HL-60/S4 treated with retinoic acid at 250 ng/mL for 4 days and 3 days (cell line): ENCODE measurements around the gene FITM1.

Experiments
- in situ Hi-C: fragments of 300-500 bp; cut with MboI; formaldehyde crosslinking; loops from 2 replicates; pipeline ENCODE4 v1.7.0; 2022; ENCODE audit warnings: low sequenced_read_pairs

The FITM1 gene

DNA sequence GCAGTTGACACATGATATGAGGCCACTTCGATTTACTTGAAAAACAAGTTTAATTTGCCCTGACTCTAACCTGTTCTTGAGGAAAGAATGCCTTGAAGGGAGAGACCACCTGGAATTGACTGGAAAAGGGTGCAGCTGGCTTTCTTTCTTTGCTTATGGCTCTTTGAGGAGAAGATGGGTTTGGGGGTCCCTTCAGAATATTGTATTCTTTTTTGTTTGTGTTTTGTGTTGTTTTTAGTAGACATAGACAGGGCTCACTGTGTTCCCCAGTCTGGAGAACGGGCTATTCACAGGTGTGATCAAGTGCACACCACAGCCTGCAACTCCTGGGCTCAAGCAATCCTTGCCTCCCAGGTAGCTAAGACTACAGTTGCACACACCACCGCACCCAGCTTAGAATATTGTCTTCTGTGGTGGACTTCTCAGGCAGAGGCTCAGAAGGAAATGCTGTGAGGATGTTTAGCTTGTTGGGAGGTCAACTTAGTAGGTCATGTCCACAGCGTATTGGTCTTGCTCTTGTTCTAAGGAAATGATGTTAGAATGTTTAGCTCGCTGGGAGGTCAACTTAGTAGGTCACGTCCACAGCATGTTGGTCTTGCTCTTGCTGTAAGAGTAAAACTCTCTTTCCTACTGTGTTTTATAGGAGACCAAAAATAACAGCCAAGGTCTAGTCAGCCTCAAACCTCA lies 14.2 kb upstream of the FITM1 start:
- in situ Hi-C loops: no loop called here

DNA sequence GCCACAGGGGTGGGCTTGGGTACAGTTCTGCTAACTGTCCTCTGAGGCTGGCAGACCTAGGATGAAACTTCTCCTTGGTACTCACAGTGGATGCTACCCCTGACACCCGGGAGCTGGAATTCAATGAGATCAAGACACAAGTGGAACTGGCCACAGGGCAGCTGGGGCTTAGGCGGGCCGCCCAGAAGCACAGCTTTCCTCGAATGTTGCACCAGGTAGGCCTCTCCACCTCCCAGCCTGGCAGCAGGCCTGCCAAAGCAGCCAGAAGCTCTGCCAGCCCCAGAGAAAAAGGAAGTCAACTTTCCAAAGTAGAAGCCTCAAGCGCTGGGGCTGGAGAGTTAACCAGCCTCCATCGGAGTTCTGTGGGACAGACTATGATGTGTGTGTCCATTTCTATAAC lies 13.3 kb upstream of the FITM1 start:
- in situ Hi-C loops: no loop called here

DNA sequence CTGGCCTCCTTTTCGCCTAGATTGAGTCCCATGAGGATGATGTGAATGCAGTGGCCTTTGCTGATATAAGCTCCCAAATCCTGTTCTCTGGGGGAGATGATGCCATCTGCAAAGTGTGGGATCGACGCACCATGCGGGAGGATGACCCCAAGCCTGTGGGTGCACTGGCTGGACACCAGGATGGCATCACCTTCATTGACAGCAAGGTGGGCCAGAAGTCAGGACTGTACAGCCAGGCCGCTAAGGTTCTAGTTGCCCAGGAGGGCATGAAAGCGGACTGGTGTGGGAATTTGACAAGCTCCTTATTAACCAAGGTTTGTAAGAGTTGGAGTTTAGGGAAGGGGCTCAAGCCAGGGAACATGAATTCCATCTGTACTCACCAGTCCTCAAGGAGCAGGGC lies 10.8 kb upstream of the FITM1 start:
- in situ Hi-C loops: no loop called here

DNA sequence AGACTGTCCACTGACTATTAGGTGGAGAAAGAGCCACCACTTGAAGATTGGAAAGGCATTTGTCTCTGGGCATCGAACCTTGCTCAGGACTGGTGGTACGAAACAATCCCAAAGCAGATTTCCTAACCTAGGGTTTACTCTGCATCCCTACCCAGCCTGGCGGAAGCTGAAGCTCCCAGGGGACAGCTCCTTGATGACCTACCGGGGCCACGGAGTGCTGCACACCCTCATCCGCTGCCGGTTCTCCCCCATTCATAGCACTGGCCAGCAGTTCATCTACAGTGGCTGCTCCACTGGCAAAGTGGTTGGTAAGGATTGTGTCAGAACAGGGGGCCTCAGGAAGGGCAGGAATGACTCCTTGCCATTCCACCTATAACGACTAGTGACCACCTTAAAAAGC lies 9.2 kb upstream of the FITM1 start:
- in situ Hi-C loops: no loop called here

DNA sequence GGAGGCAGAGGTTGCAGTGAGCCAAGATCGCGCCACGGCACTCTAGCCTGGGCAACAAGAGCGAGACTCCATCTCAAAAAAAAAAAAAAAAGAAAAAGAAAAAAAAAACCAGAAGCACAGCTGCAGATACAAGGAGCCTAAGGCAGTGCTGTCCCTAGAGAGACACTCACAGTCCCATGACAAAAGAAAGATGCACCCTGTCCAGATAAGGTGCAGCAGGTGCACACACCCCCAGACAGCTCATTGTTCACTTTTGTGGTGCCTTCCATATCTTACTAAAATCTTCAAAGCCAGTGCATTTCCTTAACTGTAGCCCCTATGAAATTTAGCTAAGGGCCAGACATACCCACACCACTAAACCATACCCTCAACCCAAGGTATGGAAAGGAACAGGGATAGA lies 8.0 kb upstream of the FITM1 start:
- in situ Hi-C loops: no loop called here

DNA sequence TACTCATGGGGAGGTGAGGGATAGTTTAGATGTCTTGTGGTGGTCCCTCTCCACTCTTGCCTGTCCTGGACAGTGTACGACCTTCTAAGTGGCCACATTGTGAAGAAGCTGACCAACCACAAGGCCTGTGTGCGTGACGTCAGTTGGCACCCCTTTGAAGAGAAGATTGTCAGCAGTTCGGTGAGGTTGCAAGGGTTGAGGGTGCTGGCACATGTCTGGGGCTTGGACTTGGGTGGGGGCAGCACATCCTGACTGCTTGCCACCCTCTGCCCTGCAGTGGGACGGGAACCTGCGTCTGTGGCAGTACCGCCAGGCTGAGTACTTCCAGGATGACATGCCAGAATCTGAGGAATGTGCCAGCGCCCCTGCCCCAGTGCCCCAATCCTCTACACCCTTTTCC lies 7.6 kb upstream of the FITM1 start:
- in situ Hi-C loops: no loop called here

DNA sequence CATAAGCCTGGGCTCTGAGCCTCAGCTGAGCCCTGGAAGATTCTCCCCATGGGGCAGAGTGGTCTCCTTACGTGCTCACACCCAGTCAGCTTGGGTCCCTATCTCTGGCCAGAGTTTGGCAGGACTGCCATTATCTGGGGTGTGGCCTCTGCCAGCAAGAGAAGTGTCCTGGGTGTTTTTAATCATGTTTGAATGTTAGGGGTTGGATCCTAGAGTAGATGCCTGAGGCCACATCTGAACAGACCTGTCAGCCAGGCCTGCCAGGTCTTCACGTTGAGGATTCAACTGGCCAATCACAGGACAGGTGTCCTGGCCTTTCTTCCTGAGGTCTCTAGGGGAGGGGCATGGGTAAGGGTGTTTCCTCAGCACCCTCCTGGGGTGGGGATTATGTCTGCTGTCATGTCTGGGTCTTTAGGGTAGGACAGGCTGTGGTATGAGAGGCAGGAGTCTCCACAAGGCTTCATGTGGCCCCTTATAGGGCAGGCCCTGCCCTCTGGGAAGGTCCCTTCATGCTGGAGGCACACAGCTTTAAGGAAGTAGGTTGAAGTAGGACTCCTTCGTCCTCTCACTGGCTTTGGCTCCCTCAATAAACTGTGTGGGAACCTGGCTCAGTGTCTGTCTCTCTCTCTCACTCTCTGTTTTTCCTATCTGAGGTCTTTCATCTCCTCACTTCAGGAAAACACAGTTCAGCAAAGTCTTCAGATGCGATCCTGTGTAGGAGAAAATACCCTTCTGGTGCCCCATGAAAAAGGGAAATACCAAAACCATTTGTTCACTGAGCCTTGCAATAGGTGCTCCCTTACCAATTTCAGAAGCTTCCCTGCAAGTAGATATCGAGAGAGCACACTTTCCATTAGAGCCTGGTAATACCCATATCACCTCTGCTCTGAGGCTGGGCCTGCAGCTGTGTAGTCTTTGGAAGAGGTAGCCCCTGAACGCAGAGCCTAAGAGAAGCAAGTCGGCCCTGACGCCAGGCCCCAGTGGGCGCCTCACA lies 6.7 kb upstream of the FITM1 start:
- in situ Hi-C loops: no loop called here

DNA sequence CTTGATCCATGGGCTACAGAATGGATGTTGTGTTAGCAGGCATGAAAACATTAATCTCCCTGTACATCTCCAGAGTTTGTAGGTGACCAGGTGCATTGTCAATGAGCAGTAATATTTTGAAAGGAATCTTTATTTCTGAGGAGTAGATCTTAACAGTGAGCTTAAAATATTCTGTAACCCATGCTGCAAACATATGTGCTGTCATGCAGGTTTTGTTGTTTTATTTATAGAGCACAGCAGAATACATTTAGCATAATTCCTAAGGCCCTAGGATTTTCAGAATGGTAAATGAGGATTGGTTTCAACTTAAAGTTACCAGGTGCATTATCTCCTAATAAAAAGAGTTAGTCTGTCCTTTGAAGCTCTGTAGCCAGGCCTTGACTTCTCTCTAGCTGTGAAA lies 3.5 kb upstream of the FITM1 start:
- in situ Hi-C loops: no loop called here

DNA sequence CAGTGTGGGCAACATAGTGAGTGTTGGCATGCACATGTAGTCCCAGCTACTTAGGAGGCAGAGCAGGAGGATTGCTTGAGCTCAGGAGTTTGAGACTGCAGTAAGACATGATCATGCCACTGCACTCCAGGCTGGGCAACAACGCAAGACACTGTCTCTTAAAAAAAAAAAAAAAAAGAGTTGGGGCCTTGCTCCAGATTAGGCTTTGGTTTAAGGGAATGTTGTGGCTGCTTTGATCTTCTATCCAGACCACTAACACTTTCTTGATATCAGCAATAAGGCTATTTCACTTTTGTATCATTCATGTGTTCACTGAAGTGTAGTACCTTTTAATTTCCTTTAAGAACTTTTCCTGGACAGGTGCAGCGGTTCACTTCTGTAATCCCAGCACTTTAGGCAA lies 2.8 kb upstream of the FITM1 start:
- in situ Hi-C loops: no loop called here

DNA sequence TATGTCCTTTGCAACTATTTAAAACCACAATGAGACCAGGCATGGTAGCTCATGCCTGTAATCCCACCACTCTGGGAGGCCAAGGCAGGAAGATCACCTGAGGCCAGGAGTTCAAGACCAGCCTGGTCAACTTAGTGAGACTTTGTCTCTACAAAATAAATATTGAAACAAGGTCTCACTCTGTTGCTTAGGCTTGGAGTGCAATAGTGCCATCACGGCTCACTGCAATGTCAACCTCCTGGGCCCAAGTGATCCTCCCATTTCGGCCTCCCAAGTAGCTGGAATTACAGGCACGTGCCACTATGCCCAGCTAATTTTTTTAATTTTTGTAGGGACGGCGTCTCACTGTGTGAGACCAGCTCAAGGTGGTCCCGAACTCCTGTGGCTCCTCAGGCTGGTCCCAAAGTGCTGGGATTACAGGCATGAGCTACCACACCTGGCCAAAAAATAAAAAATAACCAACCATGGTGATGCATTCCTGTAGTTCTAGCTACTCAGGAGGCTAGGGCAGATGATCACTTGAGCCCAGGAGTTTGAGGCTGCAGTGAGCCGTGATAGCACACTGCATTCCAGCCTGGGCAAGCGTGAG lies 955 bp upstream of the FITM1 start:
- in situ Hi-C loops: no loop called here

DNA sequence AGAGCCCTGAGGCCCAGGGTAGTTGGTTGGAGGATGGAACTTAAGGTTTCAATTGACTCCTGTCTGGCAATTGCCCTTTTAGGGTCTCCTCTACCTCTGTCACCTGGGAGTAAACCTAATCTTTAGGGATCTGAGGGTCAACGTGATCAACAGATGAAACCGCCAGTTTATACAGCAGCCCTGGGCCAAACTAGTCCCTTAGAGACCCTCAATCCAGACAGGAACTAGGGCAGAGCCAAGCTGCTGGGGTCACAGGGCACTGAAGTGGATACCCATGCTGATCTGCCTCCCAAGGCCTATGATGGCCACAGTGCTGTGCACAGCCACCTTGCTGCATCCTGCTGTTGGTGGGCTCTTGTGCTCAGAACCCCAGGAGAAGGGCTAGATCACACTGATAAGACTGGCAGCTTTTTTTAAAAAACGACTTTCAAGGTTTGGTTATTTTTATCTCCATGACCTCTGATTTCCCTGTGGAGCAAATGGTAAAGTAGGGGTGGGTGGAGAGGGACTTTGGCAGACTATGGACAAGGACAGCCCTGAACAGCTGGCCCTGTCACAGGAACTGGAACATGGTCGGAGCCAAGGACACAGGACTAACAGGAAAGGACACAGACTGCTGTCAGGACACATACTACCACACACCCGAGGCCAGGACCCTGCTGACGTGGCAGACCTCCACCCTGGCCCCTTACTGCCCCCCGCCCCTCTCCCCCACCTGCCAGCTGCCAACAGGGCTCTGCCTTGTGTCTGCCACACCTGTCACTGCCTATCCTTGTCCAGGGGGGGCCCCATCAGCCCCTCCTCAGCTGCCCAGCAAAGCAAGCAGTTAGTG lies 474 bp downstream of the FITM1 start:
- in situ Hi-C loops: no loop called here

DNA sequence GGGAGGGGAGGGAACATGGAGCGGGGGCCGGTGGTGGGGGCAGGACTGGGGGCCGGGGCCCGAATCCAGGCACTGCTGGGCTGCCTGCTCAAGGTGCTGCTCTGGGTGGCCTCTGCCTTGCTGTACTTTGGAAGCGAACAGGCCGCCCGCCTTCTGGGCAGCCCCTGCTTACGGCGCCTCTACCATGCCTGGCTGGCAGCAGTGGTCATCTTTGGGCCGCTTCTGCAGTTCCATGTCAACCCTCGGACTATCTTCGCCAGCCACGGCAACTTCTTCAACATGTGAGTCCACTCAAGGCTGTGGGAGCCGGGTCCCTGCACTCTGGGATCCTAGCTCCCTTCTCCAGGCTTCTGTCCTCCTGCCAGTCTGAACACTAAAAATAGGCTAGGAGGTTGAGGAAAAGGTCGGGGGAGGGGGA lies 1.1 kb downstream of the FITM1 start:
- in situ Hi-C loops: no loop called here

DNA sequence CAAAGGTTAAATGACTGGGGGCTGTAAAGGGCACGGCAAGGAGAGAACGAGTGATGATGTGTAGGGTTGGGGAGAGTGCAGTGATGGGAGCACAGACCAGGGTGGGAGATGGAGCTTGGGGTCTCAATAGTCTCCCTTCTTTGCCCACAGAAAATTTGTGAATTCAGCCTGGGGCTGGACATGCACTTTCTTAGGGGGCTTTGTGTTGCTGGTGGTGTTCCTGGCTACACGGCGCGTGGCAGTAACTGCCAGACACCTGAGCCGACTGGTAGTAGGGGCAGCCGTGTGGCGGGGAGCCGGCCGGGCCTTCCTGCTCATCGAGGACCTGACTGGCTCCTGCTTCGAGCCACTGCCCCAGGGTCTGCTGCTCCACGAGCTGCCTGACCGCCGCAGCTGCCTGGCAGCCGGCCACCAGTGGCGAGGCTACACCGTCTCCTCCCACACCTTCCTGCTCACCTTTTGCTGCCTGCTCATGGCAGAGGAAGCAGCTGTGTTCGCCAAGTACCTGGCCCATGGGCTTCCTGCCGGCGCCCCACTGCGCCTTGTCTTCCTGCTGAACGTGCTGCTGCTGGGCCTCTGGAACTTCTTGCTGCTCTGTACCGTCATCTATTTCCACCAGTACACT lies 1.7 kb downstream of the FITM1 start:
- in situ Hi-C loops: no loop called here

DNA sequence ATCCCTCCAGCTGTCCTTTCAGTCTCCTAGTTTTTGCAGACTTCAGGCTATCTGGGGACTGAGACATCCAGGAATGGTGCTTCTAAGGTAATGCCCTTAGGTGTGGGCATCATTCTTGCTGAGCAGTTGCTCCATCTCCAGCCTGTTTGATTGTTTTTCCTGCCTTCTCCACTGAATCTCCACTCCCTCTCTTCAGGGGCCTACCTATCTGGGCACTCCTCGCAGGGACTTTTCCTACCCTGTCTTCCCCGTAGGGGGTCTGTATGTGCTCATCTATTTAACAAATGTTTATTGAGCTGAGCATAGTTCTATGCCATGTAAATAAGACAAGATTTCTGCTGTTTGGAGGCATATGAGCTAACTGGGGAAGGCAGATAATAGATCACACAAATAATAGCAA lies 2.5 kb downstream of the FITM1 start:
- in situ Hi-C loops: no loop called here

DNA sequence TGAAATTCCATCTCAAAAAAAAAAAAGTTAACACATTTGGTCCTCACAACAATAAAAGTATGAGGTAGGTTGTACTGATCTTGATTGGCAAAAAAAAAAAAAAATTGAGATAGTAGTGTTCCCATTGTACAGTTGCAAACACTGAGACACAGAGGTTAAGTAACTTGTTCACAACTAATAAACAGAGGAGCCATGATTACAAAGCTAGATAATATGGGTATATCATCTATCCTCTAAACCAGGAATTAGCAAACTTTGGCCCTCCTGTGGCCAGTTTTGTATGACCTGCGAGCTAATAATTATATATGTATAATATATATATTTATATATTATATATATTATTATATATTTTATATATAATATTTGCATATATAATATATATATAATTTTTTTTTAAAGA lies 3.3 kb downstream of the FITM1 start:
- in situ Hi-C loops: no loop called here

DNA sequence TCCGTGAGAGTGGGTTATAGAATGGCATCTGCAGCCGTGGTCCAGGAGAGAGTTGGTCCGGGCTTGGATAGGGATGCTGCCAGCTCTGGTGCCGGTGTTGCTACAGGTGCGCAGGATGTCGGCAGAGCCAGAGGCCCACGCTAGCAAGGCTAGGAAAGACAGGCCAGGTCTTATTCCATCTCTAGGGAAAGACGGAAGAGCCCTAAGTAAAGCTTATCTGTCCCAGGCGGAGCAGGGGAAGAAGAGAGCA lies 5.0 kb downstream of the FITM1 start:
- in situ Hi-C loops: no loop called here

DNA sequence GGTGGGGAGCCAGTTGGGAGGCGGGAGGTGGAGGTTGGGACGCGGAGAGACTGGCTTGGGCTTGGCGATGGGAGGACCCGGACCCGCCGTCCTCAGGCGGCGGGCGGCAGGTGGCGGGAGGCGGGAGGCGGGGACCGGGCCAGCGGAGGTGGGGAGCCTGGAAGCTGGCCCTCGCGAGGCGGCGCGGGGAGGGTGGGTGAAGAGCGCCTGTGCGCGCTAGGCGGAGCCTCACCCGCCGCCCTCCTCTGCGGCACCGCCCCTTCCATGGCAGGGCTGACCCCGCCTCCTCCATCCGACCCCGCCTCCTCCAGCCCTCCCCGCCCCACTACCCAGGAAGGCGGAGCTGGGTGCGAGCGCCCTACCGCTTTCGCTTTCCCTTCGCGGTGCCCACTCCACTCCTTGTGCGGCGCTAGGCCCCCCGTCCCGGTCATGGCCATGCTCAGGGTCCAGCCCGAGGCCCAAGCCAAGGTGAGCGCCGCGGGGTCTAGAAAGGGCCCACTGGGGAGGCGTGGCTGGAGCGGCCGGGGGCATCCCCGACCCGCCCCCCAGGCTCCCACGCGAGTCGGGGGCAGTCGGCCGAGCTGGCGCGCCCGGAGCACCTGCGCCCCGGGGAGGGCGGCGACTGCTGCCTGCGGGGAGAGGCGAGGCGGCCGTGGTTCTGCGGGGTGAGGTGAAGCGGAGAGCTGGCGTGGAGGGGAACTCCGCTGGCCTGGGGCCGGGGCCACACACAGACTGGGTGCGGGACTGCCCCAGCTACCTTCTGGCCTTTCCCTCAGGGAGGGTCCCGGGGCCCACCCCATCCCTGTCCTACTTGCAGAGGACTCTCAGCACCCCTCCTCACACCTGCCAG lies 5.6 kb downstream of the FITM1 start, which contains the start of gene PSME1:
PSME1 (plus strand) TSS at position 361 of the 850 bp plus-strand sequence; CDS start at position 430, 69 bp downstream.
- in situ Hi-C loops: no loop called here

DNA sequence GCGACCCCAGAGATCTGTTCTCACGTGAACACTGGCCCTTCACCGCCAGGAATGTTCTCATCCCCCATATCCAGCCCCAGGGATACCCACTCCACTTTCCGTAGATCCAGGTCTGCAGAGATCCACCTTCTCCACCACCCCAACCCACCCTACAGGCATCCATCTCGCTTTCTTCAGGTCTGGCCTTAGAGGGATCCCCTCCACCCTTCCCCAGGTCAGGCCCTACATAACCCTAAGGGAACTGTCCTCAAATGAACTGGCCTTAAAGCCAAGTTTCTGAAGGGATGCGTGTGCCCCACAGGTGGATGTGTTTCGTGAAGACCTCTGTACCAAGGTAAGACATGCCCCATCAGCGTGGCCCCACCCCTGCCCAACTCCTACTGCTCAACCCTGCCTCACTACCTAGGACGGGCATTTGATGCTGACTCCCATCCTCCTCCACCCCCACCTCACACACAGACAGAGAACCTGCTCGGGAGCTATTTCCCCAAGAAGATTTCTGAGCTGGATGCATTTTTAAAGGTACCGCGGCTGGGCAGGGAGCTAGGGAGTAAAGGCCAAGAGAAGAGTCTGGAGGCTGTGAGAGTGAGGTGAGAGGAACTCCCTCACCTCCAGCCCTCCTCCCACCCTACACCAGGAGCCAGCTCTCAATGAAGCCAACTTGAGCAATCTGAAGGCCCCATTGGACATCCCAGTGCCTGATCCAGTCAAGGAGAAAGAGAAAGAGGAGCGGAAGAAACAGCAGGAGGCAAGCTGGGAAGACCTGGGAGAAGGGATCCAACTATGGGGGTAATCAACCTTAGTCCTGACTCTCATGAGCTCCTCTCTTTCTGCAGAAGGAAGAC lies 6.4 kb downstream of the FITM1 start:
- in situ Hi-C loops: no loop called here
